NCI-H2196 treated with DMSO at 0.1 percent for 48 hours (cell line): ENCODE measurements around the gene GUCA2B.

Experiments used
- DNase-seq: peaks from one replicate; lab custom pipeline; 2025; ENCODE audit not compliant: unreplicated experiment; lab: John Stamatoyannopoulos, UW

Gene GUCA2B

DNA sequence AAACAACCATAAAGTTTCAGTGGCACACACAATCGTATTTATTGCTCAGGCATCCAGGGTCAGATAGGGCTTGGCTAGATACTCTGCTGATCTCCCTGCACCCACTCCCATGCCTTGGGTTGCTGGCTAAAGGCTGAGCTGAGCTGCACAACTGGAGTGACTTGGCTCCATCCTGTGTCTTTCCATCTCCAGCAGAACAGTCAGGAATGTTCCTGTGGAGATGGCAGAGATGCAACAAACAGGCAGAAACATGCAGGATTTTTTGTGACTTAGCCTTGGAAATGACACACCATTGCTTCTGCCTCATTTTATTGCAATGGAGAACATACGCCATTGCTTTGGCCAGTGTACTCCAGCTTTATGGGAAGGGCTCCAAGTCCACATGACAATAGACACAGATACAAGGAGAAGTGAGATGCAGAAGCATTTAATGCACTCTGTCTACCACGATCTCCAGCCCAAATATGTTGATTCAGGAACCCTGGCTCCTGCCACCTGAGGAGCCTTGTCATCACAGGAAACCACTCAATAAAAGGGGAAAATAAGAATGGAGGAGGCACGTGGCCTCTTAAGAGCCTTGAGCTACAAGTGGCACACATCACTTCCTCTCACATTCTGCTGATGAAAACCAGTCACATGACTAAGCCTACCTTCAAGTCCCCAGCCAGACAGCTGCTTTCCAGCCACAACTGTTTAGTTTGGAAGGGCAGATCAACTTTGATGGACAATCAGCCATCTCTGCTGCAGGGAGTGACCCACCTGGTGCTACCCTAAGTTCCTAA is 10.1 kb upstream of the GUCA2B start:
- DNase-seq: peak; percentile 64

DNA sequence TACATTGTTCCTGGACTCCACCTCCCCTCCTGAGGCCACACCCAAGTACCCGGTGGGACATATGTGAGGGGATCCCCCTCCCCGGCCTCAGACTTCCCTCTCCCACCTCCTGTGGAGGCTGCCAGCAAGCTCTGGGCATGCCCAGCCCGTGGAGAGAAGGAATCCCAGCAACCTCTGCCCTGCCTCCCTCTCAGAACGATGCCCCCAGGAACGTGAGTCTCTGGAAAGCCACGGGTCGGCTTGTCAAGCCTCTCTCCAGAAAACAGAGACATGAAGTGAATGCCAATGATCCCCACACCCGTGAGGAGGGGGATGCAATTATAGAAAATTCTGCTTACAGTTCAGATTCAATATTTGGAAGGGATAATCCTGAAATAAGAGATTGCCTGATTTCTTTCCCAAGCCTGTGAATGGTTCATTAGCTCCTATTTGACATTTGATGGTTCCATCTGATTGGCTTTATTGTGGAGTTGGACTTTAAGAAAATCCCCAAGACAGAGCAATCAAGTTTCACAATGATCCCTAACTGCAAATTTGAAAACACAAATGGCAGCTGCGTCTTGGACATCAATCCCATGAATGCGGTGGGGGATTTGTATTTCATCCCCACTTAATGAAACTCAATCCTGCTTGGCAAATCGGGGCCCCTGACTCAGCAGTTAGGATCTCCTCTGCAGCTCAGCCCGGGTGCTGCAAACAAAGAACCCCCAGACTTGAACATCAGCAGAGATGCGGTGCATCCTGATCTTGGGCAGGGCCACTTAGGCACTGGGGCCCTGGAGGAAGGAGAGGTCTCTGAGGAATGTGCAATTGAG is 9.1 kb upstream of the GUCA2B start:
- no peak for DNase-seq

DNA sequence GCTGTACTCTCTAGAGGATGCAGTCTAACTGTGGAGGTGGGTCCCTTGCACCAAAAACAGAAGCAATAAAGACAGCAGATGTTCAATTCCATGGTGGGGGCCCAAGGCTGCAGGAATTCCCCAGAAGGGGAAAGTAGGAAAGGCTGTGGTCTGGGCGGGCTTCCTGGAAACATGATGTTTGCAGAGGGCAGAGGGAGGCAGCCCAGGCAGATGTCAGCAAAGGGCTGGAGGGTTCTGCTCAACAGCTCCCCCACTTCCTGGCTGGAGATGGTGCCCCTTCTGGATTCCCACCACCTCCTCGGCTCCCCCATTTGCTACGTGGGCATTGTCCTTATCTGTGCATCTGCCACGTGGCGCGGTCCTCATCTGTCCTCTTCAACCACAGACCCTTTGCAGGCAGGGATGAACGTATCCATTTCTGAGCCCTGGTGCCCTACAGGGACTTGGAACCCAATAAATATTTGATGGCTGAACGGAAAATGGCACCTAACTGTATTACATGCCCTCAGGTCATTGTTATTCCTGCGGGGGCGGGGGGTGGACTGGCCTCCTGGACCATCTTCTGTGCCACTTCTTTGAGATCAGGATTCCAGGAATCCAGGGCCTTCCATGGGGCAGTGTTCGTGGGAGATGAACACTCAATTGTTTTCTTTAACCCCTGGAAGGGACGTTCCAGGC is 8.4 kb upstream of the GUCA2B start:
- no peak for DNase-seq

DNA sequence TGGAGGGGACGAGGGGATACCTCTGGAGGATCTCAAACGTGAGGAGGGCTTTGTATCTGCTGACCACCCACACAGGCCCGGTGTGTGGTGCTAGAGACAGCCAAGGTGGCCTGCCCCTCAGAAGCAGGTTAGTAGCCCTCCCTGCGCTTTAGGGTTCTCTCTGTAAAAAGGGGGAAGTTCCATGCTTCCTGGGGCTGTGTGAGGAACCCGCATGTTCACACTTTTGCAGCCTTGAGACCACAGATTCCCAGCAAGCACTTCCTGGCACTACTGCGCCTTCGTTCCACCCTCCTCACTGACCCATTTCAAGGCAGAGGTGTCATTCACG is 7.9 kb upstream of the GUCA2B start:
- DNase-seq: no peak

DNA sequence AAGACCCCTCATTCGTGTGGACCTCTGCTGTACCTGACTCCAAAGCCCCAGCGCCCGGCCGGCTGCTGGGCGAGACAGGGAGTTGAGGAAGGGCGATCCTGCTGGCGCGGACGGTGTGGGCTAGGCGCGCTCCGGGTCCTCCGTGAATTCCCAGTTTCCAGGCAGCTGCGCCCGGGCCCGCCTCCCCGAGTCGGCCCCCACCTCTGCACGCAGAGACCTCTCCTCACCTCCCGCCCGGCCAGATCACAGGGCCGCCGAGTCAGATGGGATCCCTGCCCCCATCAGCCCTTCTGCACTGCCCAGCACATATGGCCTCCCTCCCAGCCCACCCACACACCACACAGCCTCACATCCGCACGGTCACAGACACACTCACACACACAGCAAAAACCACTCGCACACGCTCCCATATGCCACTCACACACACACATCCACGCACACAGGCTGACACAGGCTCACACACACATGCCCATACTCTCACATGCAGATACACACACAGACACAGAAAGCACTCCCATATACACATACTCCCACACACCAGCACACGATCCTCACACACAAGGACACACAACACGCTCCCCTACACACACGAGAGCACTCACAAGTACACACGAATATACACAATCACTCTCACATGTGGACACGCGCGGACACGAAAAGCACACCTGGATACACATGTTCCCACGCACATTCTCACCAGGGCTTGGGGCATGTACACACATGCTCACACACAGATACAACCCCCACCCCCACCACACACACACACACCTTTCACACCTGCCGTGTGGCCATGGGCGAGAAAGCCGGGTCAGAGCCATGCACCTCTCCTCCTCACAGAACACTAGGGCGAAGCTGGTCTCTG is 7.2 kb upstream of the GUCA2B start:
- no peak for DNase-seq

DNA sequence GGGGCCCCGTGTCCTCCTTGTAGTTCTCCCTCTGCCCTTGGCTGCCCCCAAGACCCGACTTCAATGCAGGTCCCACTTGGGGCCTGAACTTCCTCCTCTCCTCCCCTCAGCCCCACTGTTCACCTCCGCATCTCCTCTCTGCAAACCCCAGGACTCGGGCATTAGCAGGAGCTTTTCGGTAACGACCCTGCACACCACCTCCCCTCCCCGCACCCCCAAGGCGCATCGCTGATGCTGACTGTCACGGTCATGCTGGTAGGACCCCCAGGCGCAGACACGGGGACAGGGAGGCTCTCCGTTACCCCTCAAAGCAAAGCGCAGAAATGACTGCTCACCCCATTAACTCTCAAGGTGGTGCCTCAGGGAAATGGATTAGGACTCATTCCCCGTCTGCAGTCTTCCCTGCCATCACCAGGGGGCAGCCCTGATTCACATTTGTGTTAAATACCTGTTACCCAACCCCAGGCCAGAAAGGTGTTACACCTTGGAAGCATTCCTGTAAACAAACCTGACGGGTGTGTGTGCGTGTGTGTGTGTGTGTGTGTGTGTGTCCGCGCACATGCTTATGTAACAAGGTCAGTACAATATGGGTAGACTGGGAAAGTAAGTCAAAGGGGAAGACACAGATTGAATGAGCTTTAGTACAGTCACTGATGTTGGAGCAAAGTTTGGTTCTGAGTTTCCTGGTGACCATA is 6.4 kb upstream of the GUCA2B start:
- peak; percentile 55 for DNase-seq

DNA sequence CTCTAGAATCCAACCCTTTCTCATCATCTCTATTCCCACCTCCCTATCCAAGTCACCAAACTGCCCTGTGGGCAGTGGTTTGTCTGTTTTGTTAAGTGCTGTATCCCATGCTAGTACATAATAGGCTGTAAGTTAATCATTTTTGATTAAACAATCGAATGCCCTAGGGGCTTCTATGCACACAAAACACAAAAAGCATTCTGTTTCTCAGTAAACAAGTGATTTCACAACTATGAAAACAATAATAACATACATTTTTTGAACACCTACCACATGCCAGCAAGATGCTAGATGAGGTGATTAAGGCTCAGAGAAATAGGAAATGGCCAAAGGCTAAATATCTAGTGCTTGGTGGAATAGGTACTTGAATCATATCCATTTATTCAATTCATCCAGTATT is 5.0 kb upstream of the GUCA2B start:
- DNase-seq: no peak

DNA sequence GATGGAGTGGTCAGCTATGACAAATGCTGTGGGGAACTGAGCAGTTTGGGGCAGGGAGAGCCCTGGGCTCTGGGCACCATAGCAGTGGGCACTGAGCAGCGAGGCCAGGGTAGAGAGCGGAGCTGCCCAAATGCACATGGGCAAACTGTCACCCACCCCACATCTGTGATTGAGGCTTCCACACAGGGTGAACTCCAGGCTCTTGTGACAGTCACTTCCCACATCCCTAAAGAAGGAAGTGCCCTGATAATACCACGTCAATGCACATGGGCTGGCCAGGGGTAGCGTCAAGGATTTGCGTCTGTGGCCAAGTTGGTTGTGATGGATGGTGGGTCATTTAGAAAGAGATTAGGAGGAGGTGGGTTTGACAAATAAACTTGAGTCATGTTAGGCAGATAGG is 2.6 kb upstream of the GUCA2B start:
- no peak for DNase-seq

DNA sequence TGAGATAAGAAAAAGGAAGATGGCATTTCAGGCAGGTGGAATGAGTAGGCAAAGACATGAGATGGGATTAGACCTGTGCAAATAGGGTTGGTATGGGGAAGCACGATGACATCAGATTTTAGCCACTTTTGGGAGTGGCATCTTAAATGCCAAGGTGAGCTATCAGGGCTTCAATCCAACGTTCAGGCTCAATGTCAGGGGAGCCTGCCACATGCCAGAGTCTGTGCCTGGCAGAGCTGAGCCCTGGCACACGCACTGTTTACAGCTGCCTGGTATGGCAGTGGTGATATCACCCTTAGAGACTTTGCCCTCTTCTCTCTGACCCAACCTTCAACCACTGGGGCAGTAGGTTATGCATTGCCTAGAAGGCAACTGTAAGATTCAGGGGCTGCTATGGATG is 1.1 kb upstream of the GUCA2B start:
- peak; percentile 34 for DNase-seq

DNA sequence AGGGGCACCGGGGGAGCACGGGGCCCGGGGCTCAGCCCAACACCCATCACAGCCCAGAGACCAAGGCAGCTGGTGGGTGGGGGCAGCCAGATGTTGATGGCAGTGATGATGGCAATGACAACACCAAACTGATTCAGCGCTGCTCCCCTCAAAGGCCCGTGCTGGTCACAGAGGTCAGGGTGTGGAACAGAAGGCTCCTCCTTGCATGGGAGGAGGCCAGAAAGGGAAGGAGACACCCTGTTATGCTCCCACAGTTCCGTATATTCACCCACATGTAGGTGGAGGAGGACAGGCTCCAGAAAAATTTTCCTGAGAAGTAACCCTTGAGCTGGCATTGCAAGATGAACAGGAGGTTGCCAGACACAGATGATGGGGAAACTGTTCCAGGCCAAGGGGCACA is 414 bp downstream of the GUCA2B start:
- DNase-seq: no peak

DNA sequence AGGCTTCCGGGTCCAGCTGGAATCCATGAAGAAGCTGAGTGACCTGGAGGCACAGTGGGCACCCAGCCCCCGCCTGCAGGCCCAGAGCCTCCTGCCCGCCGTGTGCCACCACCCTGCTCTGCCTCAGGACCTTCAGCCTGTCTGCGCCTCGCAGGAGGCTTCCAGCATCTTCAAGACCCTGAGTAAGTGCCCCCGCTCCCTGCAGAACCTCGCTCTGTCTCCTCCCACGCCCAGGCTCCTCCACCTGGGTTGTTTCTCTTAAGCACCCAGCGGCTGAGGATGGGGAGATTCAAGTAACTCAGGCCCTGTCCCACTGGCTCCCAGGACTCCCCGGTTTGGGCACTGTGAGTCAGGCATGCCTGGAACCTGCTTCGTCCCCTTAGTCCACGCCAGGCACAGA is 1.5 kb downstream of the GUCA2B start:
- no peak for DNase-seq

DNA sequence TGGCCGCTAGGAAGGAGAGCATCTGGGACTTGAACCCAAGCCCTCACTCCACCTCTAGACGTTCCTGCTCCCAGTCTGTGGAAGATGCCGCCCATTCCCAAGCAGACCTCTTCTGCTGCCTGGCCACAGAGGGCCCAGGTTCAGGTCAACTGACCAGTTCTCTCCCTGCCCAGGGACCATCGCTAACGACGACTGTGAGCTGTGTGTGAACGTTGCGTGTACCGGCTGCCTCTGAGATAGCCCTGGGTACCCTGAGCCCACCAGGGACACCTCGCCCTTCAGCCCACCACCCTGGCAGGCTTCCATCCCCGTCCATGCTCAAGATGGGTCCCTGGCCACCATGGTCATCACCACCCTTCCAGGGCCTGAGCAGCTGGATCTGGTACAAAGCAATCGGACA is 2.2 kb downstream of the GUCA2B start:
- no peak for DNase-seq

DNA sequence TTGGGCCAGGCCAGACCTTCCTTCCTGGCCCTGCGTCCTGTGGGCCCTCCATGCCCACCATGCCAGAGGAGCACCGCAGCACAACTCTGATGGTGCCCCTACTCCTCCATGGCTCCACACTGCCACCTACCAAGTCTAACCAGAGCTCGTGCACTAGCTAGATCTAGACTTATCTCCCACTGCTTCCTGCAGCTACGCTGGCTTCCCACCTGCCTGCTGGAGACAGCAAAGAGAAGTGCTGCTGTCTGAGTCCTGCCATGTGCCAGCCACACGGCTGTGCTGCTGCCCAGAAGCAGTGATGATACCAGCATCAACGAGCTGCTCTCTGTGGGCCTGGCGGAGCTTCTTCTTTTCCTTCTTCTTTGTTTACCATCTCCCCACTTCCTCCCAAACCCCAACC is 4.5 kb downstream of the GUCA2B start:
- DNase-seq: peak; percentile 35

DNA sequence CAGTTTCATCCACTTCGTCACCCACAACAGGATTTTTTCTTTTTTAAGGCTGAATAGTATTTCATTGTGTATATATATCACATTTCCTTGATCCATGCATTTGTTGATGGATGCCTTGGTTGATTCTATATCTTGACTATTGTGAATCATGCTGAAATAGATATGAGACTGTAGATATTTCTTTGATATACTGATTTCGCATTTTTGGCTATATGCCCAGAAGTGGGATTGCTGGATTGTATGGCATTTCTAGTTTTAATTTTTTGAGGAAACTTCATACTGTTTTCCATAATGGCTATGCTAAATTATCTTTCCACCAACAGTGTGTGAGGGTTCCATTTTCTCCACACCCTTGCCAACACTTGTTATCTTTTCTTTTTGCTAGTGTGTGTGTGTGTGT is 5.0 kb downstream of the GUCA2B start:
- DNase-seq: no peak

DNA sequence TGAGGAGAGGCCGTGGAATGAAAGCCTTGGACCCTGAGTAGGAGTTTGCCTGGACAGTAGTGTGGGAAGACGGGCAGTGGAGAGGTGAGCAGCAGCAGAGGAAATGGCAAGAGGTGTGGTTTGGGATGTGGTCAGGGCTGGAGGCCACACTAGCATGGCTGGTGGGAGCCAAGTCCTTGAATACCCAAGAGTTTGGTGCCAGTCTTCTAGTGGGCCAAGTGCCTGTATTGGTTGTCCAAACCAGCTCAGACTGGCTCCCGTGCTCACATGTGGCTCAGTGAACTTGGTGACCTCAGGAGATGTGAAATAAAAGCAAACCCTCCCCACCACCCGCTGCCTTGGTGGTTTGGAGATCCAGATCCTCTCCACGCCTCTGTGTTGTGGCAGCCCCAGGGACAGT is 9.0 kb downstream of the GUCA2B start:
- DNase-seq: no peak

DNA sequence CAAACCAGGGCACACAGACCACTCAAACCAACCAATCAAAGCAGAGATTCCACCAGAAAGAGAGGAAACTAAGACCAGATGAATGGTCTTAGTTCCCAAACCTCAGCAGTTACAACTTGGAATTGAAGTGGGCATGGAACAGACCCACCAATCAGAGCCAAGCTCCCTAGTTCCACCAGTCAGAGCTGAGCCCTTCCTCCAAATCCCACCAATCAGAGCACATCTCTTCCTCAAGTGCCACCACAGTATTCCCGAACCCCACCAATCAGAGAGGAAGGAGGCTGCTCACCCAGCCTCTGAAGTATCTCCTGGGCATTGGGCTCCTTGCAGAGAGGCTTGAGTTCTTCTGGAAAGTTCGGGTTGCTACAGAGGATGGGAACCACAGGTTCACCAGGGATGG is 9.9 kb downstream of the GUCA2B start:
- no peak for DNase-seq

DNA sequence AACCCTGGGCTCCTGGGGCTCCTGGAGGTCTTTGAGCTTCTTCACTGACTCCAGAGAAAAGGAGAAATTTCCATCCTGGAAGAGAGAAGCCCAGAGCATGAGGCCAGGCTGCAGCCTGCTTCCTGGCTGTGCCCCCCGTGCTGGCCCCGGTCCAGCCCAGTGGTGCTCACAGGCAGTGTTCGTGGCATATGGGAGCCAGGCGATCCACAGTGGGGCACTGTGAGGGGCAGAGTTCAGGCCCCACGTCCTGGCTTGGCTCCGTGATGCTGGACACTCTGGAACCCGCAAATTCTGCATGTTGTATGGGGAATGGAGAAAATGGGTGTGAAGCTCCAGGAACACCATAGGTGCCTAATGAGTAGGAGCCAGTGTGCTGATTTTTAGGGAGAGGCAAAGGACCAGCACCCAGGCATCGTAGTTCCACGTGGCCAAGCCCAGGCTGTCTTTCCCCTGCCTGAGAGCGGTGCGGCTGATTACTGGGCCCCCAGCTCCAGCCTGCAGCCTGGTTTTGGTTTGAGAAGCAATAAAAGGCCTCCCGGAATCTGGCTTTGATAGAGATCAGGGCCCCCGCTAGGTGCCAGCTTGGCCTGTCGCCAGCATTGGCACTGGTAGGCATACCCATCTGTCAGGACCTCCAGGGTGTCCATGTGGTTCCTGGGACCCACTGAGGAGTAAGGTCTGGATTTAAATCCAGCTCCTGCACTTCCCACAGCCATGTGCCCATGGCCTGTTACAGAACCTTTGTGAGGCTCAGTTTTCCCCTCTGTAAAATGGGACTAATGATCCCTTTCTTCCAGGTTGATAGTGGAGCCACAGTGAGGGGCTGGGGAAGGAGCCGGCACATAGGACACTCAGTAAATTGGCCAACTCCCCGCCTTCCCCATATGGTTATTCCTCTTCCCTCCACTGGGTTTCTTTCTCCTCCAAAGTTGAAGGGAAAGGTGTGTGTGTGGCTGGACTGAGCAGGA is 10.6 kb downstream of the GUCA2B start:
- no peak for DNase-seq

DNA sequence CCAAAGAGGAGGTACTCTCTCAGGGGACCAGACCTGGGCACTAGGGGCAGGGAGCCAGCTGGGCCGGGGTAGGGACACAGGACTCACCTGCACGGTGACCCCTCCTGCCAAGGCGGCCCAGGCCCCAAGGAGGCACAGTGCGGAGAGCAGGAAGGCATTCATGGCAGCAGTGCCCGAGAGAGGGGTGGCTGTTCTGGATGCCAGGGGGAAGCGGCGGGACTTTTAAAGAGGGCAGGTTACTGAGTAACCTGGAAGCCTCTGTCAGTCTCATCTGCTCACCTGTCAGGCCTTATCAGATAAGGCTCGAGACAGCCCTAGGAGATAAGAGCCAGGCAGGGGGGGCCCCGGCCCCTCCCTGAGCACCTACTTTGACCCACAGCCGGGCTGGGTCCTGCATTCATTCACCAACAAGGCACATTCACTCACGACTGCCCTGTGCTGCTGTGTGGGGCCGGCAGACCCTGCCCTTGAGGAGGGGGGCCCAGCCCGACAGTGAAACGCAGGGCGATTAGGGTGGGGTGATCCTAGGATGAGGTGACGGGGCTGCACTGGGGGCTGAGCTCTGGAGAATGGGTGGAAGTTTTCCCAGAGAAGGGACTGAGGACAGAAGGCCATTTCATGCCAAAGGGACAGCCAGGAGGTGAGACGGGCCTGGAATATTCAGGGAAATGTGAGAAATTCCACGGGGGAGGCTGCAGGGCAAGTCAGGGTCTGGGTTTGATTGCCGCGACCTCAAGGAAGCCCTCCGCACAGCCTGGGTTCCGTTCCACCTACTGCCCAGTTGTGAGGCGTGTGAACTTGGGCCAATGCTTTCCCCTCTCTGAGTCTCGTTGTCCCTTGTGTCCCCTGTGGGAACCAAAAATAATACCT is 11.6 kb downstream of the GUCA2B start, which contains the start of gene GUCA2A:
Gene GUCA2A (minus strand): TSS at position 195 of the 870 bp plus-strand sequence. CDS start 33 bp downstream, at position 162.
- DNase-seq: no peak
